Right renal pelvis (tissue), 4 donors: ENCODE results near the gene TSSK2. TPM values are rescaled to one million over a fixed set of nuclear protein-coding genes. Genes with fewer than 3 reads are reported as not detected.
A peak's percentile ranks its signal among the peaks of the same experiment; 100 is the strongest.
"Not testable (repeated sequence)": the region's sequence is repeated elsewhere in the genome, so short reads cannot be mapped to it uniquely, and the experiment has no call there.

Experiments used
- DNase-seq, 4 donors: peaks; one replicate each; pipeline ENCODE4 v3.0.0-alpha.2; 2013; ENCODE audit warnings: low read depth in 4 of 4, low spot score in 3 of 4, missing footprints in 1 of 4
- polyA plus RNA-seq, 4 donors: library from polyadenylated mRNA; unstranded; fragments of 120-200 nt; gene quantifications; one replicate each; pipeline ENCODE4 v1.2.1, GENCODE V29; 2013; ENCODE audit not compliant: insufficient read length in 4 of 4

Gene TSSK2
- polyA plus RNA-seq, 4 donors, result not detected

DNA sequence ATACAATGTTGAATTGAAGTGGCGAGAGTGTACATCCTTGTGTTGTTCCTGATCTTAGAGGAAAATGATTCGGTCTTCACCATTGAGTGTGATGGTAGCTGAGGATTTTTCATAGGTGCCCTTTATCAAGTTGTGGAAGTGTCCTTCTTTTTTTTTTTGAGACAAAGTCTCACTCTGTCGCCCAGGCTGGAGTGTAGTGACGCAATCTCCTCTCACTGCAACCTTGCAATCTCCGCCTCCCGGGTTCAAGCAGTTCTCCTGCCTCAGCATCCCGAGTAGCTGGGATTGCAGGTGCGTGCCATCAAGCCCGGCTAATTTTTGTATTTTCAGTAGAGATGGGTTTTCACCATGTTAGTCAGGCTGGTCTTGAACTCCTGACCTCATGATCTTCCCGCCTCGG, 27.5 kb downstream of the TSSK2 start:
- DNase-seq, result not testable (repeated sequence)

DNA sequence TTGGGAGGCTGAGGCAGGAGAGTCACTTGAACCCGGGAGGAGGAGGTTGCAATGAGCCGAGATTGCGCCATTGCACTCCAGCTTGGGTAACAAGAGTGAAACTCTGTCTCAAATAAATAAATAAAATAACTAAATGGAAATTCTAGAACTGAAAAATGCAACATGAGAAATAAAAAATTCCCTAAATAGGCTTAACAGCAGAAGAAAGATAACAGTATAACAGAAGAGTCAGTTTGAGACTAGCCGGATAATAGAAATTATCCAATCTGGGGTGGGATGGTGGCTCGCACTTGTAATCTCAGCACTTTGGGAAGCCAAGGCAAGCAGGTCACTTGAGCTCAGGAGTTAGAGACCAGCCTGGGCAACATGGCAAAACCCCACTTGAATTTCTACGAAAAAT, 33.3 kb downstream of the TSSK2 start:
- DNase-seq, result no peak

DNA sequence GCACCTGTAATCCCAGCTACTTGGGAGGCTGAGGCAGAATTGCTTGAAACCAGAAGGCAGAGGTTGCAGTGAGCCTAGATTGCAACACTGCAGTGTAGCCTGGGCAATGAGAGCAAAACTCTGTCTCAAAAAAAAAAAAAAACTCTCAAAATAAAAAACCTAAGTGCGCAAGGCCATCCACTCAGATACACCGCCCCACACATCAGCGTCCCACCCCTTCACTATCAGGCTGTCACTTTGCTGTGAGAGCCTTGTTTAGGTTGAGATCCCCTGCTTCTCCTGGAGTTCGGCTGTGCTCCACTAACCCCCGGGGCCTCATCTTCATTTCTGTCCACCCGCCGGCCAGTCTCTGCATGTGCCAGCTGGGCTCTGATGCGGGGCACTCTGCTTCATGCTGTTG, 35.3 kb downstream of the TSSK2 start:
- no peak for DNase-seq

DNA sequence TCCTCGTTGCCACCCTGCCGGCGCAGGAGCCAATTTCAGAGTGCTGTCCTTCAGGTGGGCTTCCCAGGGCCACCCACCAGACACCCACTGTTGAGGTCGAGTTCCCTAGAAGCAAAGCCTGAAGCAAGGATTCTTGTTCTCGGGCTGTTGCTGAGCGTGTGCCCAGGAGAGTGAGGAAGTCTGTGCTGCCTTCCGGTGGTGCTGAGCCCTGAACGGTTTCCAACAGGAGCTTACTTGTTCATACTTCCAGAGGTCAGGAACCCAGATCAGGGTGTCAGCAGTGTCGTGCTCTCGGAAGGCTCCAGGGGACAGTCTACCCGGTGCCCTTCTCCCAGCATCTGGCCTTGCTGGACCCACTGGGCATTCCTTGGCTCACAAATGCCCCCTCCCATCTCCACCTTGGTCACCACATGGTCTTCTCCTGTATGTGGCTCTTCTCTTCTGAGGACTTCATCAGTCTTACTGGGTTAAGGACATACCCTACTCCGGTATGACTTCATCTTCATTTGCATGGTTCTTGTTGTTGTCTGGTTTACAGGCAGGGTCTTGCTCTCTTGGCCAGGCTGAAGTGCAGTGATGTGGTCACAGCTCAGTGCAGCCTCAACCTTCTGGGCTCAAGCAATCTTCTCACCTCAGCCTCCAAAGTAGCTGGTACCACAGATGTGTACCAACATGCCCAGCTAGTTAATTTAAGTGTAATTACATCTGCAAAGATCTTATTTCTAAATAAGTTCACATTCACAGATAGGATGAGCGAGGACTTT, 36.2 kb downstream of the TSSK2 start:
- DNase-seq, result no peak

DNA sequence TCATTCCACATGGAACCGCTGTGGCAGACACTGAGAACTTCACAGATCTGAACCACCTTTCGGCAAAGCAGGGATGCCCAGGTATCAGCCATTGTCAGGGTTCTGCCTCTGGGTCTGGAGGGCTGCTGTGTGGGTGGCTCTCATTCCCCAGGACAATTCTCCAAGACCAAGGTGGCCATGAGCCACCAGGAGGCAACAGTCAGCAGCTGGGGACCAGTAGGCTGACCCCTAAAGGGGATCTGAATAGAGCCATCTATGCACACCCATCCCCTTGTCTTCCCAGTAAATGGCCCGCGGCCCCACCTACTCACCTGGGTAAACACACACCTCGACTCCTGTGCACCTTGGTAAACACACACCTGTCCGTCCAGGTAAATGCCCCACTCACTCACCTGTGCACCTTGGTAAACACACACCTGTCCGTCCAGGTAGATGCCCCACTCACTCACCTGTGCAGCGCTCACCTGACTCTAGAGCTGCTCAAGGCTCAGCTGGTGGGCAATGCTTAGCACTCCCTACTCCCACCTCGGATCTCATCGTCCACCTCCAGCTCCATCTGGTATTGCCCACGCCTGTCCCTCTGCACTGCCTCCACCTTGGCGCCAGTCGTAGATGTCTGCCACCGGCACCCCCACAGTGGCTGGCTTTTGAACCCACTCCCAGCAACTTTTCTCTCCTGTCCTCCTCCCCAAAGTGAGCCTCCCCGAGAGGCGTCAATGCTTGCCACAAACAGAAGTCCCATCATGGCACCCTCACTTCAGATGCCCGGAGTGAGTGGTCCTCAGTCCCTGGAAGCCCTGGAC, 37.2 kb downstream of the TSSK2 start:
- no peak for DNase-seq

DNA sequence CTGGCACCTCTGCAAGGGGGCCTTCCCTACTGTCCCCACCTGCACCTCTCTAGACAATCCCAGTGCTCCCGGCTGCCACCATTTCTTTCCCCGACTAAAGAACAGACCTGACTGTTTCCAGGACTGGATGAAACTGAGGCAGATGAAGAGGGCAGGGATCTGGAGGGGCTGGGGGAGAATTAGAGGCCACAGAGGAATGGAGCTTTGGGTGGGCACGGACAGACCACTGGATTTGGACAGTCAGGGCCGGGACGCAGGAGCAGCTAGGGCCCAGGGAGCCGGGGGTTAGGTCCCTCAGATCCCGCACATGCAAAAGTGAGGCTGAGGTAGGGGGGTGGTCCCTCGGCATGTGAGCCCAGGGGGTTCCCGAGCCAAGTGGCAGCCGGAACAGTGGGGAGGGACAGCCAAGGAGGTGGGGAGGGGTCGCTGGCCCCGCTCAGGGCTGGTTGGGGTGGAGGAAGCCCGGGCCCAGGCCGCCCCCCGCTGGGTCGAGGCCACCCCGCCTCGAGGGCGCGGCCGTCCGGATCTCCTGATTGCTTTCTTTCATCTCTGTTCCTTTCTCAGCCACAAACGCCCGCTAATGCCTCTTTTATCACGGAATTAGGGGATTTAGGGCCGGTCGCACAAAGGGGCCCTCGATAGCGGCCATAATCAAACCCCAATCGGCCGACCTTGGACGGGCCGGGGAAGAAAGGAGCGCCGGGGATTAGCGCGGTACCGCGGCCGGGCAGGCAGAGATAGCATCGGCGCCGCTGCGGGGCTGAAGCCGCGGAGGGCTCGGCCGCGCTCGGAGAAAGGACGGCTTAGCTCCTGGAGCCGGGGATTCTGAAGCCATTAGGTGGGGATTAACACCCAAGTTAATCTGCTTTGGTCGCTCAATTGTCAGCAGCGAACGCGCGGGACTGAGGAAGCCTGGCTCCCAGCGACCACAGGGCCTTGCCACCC, 38.2 kb downstream of the TSSK2 start:
- no peak for DNase-seq

DNA sequence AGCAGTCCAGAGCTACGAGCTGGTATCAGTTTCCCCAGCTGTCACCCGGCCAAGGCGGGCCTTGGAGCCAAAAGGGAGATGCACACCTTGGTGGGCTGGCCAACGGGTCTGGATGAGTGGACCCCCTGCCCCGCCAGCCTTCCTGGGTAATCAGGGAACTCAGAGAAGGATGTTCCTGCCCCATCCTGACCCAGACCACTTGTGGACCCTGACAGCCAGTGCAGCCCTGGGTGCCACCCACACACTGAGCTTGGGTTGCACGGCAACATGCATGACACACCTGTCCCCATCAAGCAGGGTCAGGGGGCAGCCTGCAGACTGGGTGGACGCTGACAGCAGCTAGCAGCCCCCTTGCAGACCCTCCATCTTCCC, 38.8 kb downstream of the TSSK2 start:
- no peak for DNase-seq

DNA sequence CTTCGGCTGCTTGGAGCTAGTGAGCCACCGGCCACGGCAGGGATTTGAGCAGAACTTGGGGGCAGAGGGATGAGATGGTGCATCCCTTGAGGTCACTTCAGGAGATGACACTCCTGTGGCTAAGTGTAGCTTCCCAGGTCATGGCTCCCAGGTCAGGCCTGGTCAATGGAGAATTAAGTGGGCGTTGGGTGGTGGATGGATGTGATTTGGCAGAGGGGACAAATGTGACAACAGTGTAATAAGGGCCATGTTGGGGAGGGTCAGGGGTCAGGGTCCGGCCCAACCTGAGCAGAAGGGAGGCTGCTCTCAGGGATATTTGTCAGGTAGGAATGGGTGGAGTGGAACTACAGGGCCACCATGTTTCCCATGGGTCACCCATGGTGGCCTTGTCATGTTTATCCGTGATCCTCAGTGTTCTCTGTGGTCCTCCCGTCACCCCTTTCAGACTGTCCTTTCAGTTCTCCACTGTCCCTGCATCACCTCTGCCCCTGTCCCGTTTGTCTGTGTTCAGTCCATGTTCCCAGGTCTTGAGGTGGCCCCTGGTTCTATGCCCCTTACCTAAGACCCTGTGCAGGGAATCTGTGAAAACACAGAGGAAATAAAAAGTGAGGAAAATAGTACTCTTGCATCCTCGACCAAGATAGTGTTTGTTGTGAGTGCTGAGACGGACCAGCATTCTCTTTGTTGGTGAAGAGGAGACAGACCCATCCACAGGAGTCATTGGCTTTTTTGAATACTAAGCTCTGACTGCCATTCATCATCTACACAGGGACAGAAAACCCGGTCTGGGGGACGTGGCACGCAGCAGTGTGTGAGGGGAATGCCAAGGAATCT, 41.3 kb downstream of the TSSK2 start:
- no peak for DNase-seq

DNA sequence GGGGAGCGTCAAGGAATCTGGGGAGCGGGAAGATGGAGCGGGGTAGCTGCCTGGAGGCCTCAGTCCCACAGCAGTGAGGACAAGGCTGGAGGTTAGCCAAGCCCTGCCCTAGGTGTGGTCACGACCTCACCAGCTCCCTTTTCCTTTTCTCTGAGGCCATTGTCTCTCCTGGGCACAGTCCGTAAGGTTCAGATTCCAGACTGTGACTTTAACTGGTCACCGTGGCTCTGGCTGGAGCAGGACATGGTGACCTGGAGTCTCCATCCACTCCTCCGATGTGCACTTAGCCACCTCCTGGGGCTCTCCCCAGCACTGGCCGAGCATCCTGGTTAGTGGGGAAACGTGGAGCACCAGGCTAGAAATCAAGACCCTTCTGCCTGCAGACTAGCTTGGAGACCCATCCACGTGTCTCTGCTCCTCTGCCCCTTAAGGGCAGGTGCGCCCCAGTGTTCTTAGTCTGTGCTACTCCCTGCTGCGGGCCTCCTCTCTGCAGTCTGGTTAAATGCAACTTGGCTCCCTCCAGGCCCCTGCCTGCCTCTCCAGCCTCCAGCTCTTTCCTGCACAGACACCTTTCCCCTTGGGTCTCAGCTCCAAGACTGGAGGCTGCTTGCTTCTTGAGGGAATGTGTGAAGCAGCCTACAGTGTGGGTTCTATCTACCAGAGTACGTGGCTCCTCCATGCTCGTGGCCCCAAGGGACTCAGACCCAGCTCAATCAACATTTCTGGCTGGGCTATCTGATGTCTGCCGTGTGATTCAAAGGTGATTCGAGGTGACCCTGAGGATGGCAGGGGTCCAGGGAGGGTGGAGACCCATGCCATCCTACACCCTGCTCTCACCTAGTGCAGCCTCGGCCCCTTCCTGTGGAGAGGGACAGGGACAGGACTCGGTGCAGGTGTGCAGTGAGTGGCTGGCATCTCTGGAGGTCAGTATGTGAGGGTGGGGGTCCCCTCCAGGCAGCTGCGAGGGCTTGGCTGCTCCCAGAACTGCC, 42.2 kb downstream of the TSSK2 start:
- no peak for DNase-seq

DNA sequence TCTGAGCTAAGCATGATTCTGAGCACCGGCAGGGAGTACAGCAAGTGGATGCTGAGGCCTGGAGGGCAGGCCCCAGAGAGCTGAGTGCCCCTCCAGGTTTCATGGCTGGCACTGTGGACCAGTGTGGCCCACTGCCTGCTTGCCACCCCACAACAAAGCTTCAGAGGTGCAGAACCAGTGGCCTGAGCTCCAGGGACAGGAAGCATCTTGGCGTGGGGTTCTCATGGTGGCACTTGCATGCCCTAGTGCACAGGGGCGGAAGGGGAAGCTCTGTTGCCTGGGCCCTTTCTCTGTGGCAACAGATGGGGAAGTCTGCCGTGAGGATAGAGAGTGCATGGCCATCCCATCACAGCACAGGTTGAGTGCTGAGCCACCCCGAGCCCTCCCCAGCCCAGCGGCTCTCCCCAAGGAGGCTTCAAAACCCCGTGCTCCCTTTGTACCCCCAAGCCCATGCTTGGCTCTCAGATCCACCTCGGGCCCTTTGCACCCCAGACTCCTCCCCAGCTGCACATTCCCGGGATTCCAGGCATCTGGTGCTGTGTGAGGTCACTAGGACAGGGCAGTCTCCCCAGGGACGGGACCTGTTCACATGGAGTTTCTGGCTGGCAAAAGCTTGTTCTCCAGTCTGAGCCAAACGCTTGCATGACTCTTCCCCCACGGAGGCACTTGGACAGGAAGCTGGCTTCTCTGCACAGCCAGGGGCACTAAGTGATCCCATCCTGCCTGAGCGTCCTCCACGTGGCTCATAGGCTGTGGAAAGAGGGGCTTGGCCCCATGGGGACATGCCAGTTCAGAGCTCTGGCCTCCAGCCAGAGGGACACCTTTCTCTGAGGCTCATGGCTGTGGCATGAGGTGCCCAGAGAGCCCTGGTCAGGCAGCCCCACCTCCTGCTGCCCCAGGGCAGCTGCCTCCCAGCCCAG, 43.3 kb downstream of the TSSK2 start:
- no peak for DNase-seq

DNA sequence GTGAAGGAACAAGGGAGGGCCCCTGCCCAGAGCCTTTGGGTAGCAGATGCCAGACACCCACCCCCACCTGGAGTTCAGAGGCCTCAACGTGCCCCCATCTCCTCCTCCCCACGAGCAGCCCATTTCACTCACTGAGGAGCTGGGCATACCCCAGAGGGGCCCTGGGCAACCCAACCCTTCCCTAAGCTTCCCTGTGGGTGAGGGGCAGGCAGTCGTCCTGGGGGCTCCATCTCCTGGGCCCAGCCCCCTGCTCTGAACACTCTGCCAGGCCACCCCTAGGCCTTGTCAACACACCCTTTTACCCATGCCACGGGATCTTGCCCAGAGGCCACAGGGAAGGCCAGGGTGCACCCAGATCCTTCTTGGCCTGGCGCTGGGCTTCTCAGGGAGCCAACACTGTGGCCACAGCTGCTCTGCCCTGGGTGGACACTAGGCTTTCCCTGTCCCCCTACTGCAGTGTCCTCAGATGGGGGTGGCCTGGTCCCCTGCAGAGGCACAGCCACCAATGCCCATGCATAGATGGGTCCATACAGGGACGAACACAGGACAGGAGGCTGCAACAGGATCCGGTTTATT, 44.0 kb downstream of the TSSK2 start:
- DNase-seq, result no peak

DNA sequence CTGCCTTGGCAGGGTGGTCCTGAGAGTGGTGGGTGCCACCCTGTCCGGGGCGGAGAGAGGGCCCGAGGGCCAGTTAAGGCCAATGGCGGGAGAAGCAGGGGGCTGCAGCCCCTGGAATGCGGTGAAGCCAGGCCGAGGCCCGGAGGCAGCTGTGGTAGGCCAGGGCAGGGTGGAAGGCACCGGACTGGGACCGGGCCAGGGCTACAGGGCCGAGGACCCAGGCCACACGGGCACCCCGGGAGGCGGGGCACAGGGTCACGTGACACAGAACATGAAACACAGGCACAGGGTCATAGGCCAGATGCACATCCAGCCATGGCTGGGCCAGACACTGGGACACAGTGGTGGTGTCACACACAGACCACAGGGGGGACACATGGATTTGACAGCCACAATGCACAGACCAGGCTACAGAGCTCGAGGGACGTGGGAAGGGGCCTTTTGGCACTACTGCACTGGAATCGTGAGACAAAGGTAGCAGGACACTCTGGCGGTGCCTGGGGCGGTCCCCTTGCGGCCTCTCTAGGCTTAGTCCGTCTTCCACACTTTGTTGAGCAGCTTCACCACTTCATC, 44.6 kb downstream of the TSSK2 start:
- no peak for DNase-seq

DNA sequence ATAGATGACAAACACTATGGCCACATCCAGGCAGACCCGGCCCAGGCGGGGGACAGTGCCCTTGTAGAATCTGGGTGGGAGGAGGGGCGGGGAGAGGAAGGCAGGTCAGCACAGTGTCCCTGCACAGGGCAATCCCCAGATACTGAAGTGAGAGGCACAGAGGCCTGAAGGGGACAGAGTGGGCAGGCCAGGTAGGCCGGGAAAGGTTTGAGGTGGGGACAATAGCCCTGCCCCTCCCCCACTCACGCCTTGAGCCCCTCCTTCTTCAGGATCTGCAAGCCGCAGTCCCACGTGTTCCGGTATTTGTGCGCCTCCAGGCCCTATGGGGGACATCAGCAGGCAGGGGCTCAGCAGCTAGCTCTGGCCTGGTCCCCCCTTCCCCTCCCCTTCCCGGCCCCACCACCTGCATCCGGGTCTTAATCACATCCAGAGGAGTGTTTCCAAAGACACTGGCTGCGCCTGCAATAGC, 45.1 kb downstream of the TSSK2 start:
- no peak for DNase-seq

DNA sequence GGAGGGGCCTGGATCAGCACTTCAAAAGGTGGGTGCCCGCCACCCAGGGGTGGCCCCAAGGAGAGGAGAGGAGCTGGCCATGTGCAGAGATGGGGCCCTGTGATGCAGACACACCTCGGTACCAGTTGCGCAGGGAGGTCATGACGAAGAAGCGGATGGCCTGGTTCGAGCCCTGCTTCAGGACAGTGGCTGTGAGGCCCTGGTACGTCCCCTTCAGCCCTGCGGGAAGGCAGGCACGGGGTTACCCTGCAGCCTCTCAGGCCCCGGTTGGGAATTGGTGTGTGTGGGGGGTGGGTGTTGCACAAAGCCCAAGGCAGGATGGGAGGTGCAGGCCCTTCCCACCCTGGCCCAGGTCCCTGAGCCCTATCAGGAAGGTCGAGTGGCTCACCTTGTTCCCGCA, 45.6 kb downstream of the TSSK2 start:
- no peak for DNase-seq

DNA sequence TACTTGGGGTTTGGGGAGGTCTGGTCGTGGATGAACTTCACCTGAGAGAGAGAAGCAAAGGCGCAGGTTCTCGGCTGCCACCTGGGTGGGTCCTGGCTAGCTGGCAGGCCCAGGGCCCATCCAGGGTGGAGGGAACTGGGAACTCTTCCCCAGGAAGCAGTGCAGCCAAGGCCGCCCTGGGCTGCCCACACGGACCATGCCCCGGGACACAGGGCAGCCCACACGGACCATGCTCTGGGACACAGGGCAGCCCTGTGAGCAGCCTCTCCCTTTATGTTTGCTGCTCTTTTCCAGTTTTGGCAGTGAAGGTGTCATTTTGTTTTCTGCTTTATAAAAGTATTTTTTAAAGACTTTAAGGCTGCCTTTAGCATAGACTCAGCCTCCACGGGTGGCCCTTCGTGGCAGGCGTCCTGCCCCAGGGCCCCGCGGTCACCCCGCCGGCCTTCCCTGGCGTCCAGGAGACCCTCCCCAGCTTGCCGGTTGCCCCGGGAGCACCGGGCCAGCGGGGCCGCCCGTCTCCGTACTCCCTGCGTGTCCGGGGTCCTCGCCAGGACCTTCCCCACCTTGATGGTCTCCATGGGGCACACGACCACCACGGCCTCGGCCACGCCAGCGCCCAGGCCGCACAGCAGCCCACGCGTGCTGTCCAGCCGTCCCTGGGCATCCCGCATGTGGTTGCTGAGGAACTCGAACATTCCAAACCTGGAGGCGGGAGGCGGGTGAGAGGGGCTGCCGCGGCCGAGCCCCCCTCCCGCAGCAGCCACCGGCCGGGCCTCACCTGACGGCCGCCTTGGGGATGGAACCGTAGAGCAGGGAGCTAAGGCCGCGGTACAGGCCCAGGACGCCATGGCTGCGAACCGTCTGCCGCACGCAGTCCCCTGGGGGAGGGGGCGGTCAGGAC, 46.3 kb downstream of the TSSK2 start:
- no peak for DNase-seq

DNA sequence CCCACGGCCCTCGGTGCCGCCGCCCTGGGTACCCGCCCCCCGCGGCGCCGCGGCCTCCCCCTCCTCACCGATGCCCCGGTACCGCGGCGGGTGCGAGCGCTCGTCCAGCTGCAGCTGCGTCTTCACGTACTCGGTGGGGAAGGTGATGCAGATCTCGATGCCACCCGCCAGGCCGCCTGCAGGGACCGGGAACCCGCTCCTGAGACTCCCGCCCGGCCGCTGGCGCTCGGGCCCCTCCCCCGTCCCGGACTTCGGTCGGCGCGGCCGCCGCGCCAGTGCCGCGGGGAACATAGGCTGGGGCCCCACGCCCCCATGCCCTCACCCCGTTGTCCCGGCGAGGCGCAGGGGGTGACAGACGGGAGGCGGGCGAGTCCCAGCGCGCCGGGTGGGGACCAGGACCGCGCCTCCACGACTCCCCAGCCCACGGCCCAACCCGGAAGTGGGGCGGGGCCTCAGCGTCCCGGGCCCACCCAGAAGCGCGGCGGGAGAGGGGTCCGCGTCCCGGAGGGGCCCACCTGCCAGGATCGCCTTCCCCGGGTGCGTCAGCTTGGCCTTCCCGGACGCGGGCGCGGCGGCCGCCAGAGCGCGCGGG, 47.1 kb downstream of the TSSK2 start:
- DNase-seq, result peak in 2 of 4 donors; percentile 12 to 16
